ENCODE measurements around the gene MYO9A.

MYO9A gene

DNA sequence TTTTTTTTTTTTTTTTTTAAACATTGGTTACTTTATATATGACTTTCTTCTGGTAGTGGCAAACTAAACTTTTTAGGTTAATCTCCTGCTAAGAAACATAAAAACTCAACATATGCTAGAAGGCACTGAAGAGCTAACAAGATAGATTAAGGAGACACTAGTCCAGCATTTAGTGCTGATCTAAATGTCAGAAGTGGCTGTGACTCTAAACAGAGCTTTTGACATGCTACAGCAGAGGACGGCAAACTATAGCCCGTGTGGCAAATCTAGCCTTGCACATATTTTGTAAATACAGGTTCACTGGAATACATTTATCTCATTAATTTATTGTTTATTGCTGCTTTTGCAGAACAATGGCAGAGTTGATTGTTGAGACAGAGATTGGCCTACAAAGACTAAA, 287.0 kb downstream of the MYO9A start:
- no peak for DNase-seq

DNA sequence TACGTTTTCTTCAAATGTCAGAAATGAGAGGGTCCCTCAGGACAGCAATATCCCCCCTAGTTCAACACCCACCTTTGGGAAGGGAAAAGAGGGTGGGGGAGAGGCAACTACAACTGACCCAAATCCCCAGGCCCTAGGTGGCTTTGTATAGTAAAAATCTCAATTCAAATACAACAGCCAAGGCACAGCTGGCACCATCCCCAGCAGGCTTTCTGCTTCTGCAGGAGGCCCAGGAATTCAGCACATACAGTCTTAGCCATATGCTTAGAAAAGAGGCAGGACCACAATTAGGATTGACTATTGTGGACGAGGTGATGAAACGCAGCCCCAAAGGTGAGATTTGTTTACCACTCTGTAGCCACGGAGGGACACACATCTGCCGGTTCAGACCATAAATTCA, 291.8 kb downstream of the MYO9A start:
- DNase-seq = no peak

DNA sequence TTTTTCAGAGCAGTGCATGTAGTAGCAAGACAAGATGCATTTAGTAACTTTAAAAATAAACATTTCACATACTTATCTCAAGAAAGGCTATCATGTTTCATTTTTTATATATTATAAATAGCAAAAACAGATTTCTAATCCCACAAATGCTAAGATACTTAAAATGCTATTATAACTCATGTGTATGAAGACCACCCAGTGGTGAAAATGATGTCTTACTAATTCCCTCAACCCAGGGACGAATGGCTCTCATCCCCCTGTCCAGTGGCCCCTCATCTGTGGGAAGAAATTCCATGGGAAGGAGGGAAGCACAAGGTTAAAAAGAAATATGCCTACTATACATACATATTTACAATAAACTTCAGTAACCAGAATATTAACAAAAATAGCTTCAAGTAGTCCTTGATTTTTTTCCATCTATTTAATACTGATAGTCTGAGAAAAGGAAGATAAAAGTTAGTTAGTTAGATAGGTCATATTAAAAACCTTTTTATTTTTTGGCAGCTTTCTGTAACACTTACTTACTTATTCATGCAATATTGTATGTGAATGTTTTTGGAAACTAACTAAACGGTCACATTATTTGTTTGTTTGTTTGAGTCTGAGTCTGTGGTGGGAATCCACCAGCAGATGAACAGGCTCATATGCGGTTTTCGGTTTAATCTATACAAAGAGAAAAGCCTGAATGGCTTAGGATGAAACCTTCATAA, 292.8 kb downstream of the MYO9A start:
- no peak for DNase-seq

DNA sequence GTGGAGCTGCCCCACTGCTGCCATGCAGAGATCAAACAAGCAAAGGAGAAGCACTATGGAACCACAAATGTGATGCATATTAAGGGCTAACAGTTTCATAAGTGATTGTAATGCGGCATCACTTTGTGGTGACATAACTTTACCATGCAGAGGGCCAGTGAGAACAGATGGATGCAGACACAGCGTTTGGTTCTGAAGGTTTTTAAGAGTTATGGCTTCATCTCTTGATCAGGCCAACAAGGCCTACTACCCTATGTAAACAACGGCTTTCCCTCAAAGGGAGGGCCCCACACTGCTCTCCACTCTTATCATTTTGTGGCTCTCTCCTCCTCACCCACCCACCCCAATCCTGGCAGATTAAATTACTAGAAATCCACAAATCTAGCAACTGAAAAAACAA, 294.1 kb downstream of the MYO9A start:
- DNase-seq = no peak

DNA sequence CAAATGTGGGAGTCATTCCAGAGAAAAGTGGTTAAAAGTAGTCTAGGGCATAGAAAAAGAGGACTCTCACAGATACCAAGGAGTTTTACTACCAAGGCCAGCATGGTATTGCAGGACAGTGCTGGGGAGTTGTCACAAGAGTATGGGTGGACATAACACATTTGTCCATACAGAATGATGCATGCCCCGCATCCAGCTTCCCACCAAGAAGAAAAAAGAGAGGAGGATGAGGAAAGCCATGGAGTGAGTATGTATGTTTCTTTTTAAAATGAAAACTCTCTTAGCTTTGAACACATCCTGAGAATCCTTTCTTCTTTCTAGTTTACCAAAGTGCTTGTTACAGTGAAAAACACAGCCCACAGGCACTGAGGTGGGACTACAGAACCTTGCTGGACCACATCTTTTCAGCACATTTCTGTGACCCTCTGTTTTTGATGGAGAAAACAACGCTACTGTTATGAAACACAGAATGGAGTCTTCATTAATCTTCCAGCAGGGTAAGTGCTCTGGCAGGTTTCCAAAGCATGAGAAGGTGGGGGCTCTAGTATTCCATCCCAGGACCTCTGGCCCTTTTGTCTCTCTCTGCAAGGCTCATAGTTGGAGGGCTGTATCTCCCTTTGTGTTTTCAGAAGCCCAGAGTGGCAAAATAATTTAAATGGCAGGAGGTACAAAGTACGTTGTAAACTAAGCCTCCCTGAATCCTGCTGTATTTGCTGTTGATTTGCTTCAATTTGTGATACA, 294.9 kb downstream of the MYO9A start:
- no peak for DNase-seq

DNA sequence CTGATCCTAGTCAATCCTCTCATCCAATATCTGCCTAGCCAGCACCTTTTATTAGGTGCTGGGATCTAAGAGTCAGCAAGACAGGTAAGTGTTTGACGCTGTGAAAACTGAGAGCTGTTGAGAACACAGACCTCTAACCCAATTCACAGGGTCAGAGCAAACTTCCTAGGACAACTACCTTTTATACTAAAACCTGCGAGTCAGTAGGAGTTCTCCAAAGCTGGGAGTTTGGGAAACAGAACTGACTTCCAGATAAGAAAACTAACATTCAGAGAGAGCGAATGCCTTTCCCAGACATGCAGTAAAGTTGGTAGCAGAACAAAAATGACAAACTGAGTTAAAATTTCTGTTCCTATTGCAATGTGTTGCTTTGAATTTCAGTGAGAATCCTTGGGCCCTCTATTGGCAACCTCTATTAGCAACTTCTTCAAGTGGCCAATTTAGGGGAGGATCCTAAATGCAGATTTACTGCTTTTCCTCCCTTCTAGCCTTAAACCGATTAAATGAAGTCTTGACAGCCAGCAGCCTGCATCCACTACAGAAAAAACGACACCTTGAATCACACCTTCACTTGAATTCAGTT, 296.3 kb downstream of the MYO9A start:
- no peak for DNase-seq

DNA sequence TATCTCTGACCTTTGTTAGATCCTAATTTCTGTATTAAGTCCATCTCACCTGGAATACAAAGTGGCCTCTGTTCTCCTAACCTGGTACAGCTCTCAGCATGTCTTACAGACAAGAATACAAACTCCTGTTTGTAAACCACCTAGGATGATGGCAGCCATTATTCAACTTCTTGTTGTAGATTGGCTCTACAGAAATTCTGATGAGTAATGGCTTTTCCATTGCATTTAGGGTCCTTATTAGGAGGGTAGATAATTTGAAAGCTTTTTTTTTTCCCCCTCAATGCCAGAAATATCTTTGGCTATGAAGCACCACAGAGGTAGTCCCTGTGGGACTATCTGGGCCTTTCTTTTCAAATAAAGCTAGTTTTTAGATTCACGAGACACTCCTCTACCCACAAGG, 297.8 kb downstream of the MYO9A start:
- no peak for DNase-seq

DNA sequence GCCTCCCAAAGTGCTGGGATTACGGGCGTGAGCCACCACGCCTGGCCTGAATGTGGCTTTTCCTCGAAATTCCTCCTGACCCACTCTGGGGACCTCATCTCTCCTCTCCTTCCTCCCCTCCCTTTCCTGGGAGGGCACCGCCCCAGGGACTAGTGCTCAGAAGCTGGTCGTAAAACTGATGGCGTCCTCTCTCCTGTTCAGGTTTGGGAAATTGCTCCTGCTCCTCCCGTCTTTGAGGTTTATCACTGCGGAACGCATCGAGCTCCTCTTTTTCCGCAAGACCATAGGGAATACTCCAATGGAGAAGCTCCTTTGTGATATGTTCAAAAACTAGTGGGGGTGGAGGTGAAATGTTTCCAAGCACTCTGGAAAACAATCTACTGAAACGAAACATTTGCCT, 300.6 kb downstream of the MYO9A start:
- no peak for DNase-seq

DNA sequence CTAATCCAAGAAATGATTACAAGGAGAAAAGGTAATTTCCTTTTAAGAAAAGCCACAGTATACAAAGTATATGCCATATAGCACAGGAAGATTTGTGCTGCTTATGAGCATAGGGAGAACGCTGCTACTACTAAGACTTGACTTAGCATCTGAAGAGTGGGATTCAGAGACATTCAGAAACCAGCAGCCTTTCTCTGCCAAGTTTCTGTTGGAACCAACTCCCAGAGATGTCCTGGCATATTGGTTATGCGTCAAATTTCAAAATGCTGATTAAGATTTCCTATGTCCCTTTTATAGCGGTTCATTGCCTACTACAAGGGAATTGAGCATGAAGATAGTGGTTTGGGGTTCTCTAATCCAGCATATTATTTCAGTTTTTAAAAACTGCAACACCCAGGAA, 302.6 kb downstream of the MYO9A start:
- DNase-seq = no peak

DNA sequence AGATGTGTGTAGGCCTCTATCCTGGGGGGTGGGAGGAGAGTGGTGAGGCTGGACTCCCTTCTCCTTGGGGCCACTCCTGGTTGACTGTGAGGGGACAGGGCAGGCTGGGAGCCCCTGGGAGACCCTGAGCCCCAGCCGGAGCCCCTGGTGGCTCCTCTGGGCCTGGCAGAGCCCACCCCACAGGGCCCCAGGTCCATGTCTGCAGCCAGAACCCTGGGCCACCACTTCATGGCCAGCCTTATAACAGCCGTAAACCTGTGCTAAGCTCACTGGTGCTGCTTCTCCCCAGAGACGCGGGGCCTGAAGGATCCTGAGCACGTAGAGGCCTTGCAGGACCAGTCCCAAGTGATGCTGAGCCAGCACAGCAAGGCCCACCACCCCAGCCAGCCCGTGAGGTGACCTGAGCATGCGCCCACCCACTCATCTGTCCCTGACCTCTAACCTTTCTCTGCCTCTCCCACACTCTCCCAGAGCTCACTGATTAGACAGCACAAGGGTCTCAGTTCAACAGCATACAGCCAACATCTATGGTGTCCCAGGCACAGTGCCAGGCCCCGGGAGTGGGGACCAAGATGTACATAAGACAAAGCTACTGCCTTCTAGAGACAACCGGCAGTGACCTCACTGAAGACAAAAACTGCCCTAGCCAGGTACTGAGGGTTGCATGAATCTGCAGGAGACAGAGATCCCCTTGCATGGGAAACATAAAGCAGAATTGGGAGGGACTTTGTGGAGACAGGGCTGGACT, 304.1 kb downstream of the MYO9A start:
- DNase-seq = no peak

DNA sequence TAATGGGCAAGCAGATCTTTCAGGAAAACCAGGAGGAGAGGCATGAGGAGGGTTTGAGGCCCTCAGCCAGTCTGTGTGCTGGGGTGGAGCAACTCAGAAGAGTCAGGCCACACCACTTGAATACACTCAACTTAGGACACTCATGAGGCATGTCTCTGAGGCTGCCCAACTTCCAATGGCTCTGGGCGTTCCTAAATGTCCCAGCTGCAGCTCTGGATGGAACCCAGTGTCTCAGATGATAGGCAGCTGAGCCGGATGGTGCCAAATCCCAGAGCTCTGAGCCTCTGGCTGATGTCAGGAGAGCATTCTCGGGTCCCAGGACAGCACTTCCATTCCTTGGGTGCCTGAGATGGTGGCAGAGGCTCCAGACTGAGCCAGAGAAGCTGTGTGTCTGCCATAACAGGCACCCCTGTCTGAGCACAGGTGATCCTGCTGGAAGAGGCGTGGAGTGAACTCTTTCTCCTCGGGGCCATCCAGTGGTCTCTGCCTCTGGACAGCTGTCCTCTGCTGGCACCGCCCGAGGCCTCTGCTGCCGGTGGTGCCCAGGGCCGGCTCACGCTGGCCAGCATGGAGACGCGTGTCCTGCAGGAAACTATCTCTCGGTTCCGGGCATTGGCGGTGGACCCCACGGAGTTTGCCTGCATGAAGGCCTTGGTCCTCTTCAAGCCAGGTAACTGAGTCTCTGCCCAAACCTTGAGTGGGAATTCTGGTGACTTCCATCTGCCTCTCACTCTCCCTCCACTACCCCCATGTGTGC, 304.8 kb downstream of the MYO9A start:
- DNase-seq = no peak

DNA sequence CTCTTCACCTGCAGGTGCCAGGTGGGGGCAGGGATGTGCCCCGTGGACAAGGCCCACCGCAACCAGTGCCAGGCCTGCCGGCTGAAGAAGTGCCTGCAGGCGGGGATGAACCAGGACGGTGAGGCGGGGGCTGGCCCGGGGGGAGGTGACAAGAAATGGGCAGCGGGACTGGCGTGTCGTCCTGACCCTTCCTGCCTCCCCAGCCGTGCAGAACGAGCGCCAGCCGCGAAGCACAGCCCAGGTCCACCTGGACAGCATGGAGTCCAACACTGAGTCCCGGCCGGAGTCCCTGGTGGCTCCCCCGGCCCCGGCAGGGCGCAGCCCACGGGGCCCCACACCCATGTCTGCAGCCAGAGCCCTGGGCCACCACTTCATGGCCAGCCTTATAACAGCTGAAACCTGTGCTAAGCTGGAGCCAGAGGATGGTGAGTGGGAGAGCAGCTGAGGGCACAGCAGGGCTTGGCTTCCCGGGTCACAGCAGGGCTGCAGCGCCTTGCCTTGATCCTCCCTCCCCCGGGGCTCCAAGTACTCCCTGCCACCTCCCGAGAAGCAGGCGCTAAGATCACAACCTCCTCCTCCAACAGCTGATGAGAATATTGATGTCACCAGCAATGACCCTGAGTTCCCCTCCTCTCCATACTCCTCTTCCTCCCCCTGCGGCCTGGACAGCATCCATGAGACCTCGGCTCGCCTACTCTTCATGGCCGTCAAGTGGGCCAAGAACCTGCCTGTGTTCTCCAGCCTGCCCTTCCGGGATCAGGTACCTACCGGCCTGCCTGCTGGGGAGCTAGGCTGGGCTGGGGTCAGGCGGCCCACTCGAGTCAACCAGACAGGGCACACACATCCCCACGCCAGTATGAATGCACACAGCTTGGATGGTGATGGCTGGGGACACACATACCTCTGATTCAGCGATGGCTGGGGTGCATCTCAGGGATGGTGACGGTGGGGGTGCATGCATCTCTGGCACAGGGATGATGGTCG, 305.9 kb downstream of the MYO9A start:
- no peak for DNase-seq

DNA sequence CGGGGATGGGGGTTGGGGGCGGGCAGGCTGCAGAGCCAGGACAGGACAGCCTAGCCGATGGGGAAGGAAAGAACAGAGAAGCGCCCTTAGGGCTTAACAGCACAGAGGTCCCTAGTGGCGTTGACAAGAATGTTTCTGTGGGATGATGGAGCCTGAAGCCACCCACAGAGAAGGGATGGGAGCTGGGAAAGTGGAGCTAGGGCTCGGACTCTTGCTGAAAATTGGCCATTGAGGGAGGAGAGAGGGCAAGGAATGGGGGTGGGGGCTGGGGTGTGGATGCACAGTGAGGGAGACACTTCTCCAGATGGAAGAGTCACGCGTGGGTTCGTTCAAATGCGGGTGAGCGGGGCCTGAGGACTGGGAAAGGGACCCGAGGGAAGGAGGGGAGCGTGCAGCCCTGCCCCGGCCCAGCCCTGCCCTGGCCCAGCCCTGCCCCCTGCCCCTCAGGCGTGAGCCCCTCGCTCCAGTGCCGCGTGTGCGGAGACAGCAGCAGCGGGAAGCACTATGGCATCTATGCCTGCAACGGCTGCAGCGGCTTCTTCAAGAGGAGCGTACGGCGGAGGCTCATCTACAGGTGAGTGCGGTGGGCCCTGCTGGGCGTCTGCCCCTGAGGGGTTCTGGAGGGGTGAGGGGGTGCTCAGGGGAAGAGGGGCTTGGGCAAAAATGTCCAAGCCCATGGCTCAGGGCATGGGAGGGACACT, 306.8 kb downstream of the MYO9A start:
- no peak for DNase-seq

DNA sequence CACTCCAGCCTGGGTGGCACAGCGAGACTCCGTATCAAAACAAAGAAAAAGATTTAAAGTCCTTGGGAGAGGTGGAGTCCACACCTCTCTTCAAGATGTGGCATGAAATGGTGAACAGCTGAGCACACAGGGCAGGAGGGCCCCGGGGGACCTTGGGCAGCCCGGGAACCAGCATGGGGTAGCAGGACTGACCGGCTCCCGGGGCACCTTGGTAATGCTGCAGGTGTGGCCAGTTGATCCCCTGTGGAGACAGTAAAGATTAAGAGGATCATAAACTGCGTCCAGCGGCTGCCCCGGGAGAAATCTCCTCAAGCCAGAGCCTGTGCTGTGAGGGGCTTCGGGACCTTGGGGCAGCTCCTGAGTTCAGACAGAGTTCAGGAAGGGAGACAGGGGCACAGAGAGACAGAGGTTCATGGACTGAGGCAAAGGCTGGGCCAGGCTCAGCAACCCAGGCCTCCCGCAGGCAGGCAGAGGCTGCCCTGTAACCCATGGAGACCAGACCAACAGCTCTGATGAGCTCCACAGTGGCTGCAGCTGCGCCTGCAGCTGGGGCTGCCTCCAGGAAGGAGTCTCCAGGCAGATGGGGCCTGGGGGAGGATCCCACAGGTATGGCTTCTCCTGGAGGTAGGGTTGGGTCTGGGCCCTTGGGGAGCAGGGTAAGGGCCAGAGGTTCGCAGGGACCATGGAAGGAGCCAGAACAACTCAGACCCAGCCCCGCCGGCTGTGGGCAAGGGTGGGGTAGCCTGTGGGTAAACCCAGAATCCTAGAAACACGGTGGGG, 307.5 kb downstream of the MYO9A start, which contains the start of gene NR2E3:
NR2E3 (plus strand) TSS at position 299 of the 780 bp plus-strand sequence; CDS start at position 489, 190 bp downstream.
- no peak for DNase-seq

DNA sequence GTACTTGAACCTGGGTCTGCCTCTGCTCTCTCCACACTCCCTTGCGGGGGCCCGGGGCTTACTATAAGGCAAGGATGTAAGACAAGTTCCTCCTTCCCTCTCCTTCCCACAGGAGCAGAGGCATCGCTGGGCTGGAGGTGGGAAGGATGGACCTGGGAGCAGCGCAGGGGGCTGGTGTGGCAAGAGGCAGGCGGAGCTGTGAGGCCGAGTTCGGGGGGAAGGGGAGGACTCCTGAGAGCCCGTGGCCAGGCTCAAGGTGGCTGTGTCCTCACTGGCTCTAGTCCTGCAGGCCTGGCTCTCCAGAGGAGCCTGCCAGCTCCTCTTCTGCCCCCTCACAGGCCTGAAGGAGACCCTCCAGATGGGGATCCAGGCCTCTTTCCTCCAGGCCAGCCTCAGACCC, 308.6 kb downstream of the MYO9A start:
- no peak for DNase-seq

DNA sequence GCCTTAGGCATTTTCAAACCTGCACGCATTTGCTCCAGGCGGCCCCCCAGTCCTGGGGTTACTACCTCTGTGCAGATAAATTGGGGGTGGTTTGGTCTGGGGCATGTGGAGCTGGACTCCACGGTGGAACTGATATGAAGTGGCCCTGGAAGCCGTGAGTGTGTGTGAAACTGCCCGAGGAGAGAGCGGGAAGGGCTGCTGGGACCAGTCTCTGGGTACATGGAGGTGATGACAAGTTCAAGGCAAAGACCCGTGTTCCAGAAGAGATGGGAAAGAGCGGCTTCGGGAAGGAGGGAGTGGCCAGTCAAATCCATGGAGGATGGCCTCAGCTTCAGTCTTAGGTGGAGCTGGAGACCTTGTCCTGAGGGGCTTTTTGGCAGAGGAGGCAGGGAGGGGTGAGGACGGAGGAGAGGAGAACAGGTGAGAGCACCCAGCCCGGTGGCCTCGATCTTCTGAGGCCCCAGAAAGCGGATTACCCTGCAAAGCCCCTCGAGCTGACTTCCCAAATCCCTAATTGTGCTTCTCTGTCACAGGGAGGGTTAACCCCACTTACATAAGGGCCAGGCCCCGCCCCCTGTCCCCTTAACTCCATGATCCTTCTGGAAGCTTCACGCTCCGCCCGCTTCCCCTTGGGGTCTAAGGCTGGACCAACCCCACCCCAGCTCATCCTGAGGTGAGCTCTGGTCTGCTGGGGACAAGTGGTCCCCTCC, 309.5 kb downstream of the MYO9A start:
- no peak for DNase-seq

DNA sequence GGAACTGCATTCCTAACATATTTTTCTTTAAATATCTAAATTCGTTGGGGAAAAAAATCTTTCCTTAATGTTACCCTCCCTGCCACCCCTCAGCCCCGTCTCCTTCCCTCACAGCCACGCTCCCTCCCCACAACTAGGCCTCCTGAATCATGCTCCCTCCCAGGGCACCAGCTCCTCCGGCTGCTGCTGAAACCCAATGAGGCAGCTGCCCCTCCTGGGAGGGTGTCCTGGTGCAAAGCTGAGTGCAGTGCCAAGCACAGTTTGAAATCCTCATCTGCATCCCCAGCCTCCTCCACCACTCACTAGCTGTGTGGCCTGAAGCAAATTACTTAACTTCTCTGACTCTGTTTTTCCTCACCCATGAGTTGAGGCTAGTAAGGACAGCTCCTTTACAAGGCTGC, 310.3 kb downstream of the MYO9A start:
- no peak for DNase-seq

DNA sequence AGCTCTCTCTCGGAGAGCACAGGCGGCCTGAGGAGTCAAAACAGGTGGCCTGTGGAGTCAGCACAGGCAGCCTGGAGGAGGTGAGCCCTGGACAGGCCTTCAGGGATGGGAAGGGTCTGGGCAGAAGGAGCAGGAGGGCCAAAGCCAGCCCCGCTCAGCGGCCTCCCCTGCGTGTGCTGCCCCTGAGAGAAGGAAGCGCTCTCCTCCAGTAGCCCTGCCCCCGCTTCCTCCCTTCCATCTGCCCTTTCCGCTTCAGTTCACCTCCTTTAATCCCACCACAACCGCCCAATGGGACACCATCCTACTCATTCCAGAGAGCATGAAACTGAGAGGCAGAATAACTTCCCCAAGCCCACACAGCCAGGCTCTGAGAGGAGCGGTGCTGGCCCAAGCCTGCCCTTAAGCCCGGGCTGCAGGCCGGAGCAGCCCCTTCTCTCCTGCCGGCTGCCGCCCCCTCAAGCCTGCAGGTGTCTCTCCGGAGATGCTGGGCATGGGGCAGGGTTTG, 310.8 kb downstream of the MYO9A start:
- no peak for DNase-seq

DNA sequence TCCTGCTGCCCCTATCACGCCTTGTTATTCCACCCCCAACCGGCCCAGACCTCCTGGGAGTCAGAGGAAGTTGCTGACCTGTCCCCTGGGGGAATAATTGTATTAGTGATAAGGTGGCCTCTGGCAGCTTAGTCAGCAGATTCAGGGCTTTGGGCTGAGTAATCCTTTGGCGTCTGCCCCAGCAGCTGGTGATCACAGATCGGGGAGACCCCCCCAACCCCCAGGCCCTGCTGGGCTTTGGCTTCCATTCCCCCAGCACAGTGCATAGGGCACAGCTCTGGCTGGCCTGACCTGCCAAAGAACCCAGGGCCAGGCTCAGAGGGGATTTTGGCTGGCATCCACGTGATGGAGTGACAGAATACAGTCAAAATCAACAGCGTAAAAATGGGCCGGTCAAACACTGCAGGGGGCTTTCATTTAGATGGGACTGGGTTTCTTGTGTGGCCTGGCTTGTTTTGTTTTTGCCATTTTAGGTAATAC, 311.5 kb downstream of the MYO9A start:
- no peak for DNase-seq

Data from right forelimb (tissue), 1 donor.